IMR-90 (cell line): ENCODE measurements around the gene TRMT10A. TPM values are rescaled to one million over a fixed set of nuclear protein-coding genes. Genes with fewer than 3 reads are reported as not detected.

Experiments used
- ATAC-seq: fragments of 200-7000 bp; cut with Tn5 transposase; 2 replicates; pipeline ENCODE4 v1.9.1; 2020; ENCODE audit warnings: low read depth, mild to moderate bottlenecking, moderate library complexity
- BruUV-seq: library from RNA; stranded (reverse); fragments of 400-500 nt; replicated peaks from 2 replicates; lab custom pipeline; 2021; lab: Mats Ljungman, UMichigan
- CTCF ChIA-PET: fragments of 300-600 bp; formaldehyde crosslinking; extraction: SDS; loops from one replicate; lab custom pipeline; 2021; ENCODE audit warnings: antibody characterized with exemption; lab: Yijun Ruan, JAX
- POLR2A ChIA-PET: fragments of 300-600 bp; sonication (Branson Sonifier 250); formaldehyde crosslinking; loops from one replicate; lab custom pipeline; 2022; ENCODE audit warnings: antibody characterized with exemption; ENCODE audit not compliant: unreplicated experiment; lab: Charles Lee
- DNase-seq: peaks from one replicate; pipeline ENCODE4 v3.0.0; 2013
- H2AFZ ChIP-seq: replicated peaks from 2 replicates; pipeline ENCODE3; 2013; ENCODE audit warnings: low read length, mild to moderate bottlenecking; ENCODE audit not compliant: poor library complexity
- H2AK5ac ChIP-seq: 2 replicates; pipeline ENCODE4 v1.6.1; 2013; ENCODE audit warnings: low read depth, low read length, inconsistent platforms
- H2AK9ac ChIP-seq: replicated peaks from 2 replicates; pipeline ENCODE3; 2013; ENCODE audit warnings: mild to moderate bottlenecking, low read depth, low read length, moderate library complexity; ENCODE audit not compliant: poor library complexity
- H2BK120ac ChIP-seq: 2 replicates; pipeline ENCODE4 v1.6.1; 2013; ENCODE audit warnings: low read depth, low read length, inconsistent platforms
- H2BK15ac ChIP-seq: 3 replicates; pipeline ENCODE4 v1.6.1; 2013; ENCODE audit warnings: low read depth, low read length, inconsistent platforms
- H2BK20ac ChIP-seq: 2 replicates; pipeline ENCODE4 v1.6.1; 2013; ENCODE audit warnings: low read depth, mild to moderate bottlenecking, inconsistent platforms, low read length, moderate library complexity
- H2BK5ac ChIP-seq: 2 replicates; pipeline ENCODE4 v1.6.1; 2013; ENCODE audit warnings: mild to moderate bottlenecking, low read depth, low read length, inconsistent platforms; ENCODE audit not compliant: poor library complexity, severe bottlenecking
- H3K14ac ChIP-seq: replicated peaks from 2 replicates; pipeline ENCODE4 v1.6.1; 2013; ENCODE audit warnings: low read depth, low read length, inconsistent platforms
- H3K18ac ChIP-seq: 2 replicates; pipeline ENCODE4 v1.6.1; 2013; ENCODE audit warnings: low read depth, low read length, control low read depth
- H3K23ac ChIP-seq: 2 replicates; pipeline ENCODE4 v1.6.1; 2013; ENCODE audit warnings: low read depth, low read length, inconsistent platforms
- H3K27ac ChIP-seq: 2 replicates; pipeline ENCODE4 v1.5.1; 2013; ENCODE audit warnings: mild to moderate bottlenecking, control low read depth, low read length; ENCODE audit not compliant: insufficient read depth
- H3K27me3 ChIP-seq: 2 replicates; pipeline ENCODE4 v1.6.1; 2013; ENCODE audit warnings: low read length; ENCODE audit not compliant: control insufficient read depth, insufficient read depth
- H3K36me3 ChIP-seq: 2 replicates; pipeline ENCODE4 v1.6.1; 2013; ENCODE audit warnings: low read length, mixed read lengths; ENCODE audit not compliant: control insufficient read depth, insufficient read depth
- H3K4ac ChIP-seq: 2 replicates; pipeline ENCODE4 v1.6.1; 2013; ENCODE audit warnings: low read depth, low read length, inconsistent platforms
- H3K4me1 ChIP-seq: 2 replicates; pipeline ENCODE4 v1.6.1; 2013; ENCODE audit warnings: low read length, mixed read lengths; ENCODE audit not compliant: control insufficient read depth, insufficient read depth
- H3K4me2 ChIP-seq: 2 replicates; pipeline ENCODE4 v1.6.1; 2013; ENCODE audit warnings: low read depth, mild to moderate bottlenecking, control low read depth, low read length, moderate library complexity
- H3K4me3 ChIP-seq: 2 replicates; pipeline ENCODE4 v1.5.1; 2013; ENCODE audit warnings: low read depth, mild to moderate bottlenecking, control low read depth, low read length, moderate library complexity; ENCODE audit not compliant: insufficient read depth
- H3K56ac ChIP-seq: 2 replicates; pipeline ENCODE4 v1.6.1; 2013; ENCODE audit warnings: low read length, inconsistent platforms; ENCODE audit not compliant: insufficient read depth; ENCODE audit errors: extremely low read depth
- H3K79me1 ChIP-seq, 2 experiments: 2 replicates each; pipeline ENCODE4 v1.6.1; 2013; ENCODE audit warnings: low read length in 2 of 2, inconsistent platforms in 1 of 2, low read depth in 1 of 2
- H3K9ac ChIP-seq: 2 replicates; pipeline ENCODE4 v1.6.1; 2013; ENCODE audit warnings: low read depth, low read length, control low read depth
- H3K9me1 ChIP-seq: 2 replicates; pipeline ENCODE4 v1.6.1; 2013; ENCODE audit warnings: low read length, inconsistent platforms; ENCODE audit not compliant: insufficient read depth
- H3K9me3 ChIP-seq: 2 replicates; pipeline ENCODE4 v1.6.1; 2013; ENCODE audit warnings: low read length; ENCODE audit not compliant: control insufficient read depth, insufficient read depth
- H4K20me1 ChIP-seq: 2 replicates; pipeline ENCODE4 v1.6.1; 2013; ENCODE audit warnings: low read length, inconsistent platforms; ENCODE audit not compliant: insufficient read depth
- H4K5ac ChIP-seq: 2 replicates; pipeline ENCODE4 v1.6.1; 2013; ENCODE audit warnings: mild to moderate bottlenecking, low read depth, low read length, control low read depth
- H4K8ac ChIP-seq, 2 experiments: 2 replicates each; pipeline ENCODE4 v1.6.1; 2013; ENCODE audit warnings: low read depth in 2 of 2, low read length in 2 of 2, control low read depth in 1 of 2, inconsistent platforms in 1 of 2
- H4K91ac ChIP-seq: 2 replicates; pipeline ENCODE4 v1.6.1; 2013; ENCODE audit warnings: low read depth, low read length, inconsistent platforms; ENCODE audit not compliant: insufficient read depth
- BHLHE40 ChIP-seq: fragments of 150-350 bp; IDR thresholded peaks from 2 replicates; pipeline ENCODE4 v1.6.1; 2016; ENCODE audit warnings: mild to moderate bottlenecking, low read depth, low read length
- CEBPB ChIP-seq: IDR thresholded peaks from 2 replicates; pipeline ENCODE4 v1.6.1; 2012; ENCODE audit warnings: low read depth, low read length, improper control_type of control experiment
- CHD1 ChIP-seq: IDR thresholded peaks from 2 replicates; pipeline ENCODE4 v1.6.1; 2012; ENCODE audit warnings: low read depth, low read length, improper control_type of control experiment
- CTCF ChIP-seq: conservative IDR thresholded peaks from 2 replicates; pipeline ENCODE4 v1.5.1; 2012; ENCODE audit warnings: mild to moderate bottlenecking, low read depth, low read length, improper control_type of control experiment
- ELK1 ChIP-seq: fragments of 150-350 bp; IDR thresholded peaks from 2 replicates; pipeline ENCODE4 v1.6.1; 2016; ENCODE audit warnings: low read depth, mild to moderate bottlenecking, low read length, moderate library complexity, borderline replicate concordance
- FOS ChIP-seq: fragments of 150-350 bp; IDR thresholded peaks from 2 replicates; pipeline ENCODE4 v1.6.1; 2016; ENCODE audit warnings: low read depth, low read length
- MAFK ChIP-seq: IDR thresholded peaks from 2 replicates; pipeline ENCODE4 v1.6.1; 2012; ENCODE audit warnings: low read depth, low read length, improper control_type of control experiment
- MAZ ChIP-seq: IDR thresholded peaks from 2 replicates; pipeline ENCODE4 v1.6.1; 2012; ENCODE audit warnings: low read depth, mild to moderate bottlenecking, low read length, improper control_type of control experiment, moderate library complexity, borderline replicate concordance
- MXI1 ChIP-seq: IDR thresholded peaks from 2 replicates; pipeline ENCODE4 v1.6.1; 2012; ENCODE audit warnings: low read depth, mild to moderate bottlenecking, low read length, moderate library complexity, borderline replicate concordance
- NFE2L2 ChIP-seq: fragments of 150-350 bp; IDR thresholded peaks from 2 replicates; pipeline ENCODE4 v1.6.1; 2016; ENCODE audit warnings: low read depth, mild to moderate bottlenecking, low read length
- POLR2A ChIP-seq: IDR thresholded peaks from 2 replicates; pipeline ENCODE4 v1.6.1; 2012; ENCODE audit warnings: mild to moderate bottlenecking, low read depth, low read length
- RAD21 ChIP-seq: IDR thresholded peaks from 2 replicates; pipeline ENCODE4 v1.6.1; 2012; ENCODE audit warnings: low read length, improper control_type of control experiment
- RCOR1 ChIP-seq: IDR thresholded peaks from 2 replicates; pipeline ENCODE4 v1.6.1; 2012; ENCODE audit warnings: mild to moderate bottlenecking, low read length, improper control_type of control experiment; ENCODE audit not compliant: insufficient replicate concordance
- RFX5 ChIP-seq: IDR thresholded peaks from 2 replicates; pipeline ENCODE4 v1.8.0; 2012; ENCODE audit warnings: low read depth, mild to moderate bottlenecking, low read length, moderate library complexity
- SMC3 ChIP-seq: fragments of 150-350 bp; IDR thresholded peaks from 2 replicates; pipeline ENCODE4 v1.6.1; 2016; ENCODE audit warnings: low read depth, mild to moderate bottlenecking, antibody characterized with exemption, low read length, moderate library complexity
- USF2 ChIP-seq: fragments of 150-350 bp; IDR thresholded peaks from 2 replicates; pipeline ENCODE4 v1.6.1; 2017; ENCODE audit warnings: mild to moderate bottlenecking, antibody characterized with exemption, low read length, low read depth
- WGBS, 2 experiments: methylation state at CpG; one replicate each; pipeline versions ENCODE4 v1.1.5 to v1.1.7; 2013; ENCODE audit warnings: missing lambda C conversion rate in 2 of 2; ENCODE audit not compliant: insufficient read length in 1 of 2; ENCODE audit errors: extremely low coverage in 2 of 2; 5-methylcytosine and 5-hydroxymethylcytosine counted together
- dilution Hi-C: fragments of 300-500 bp; cut with HindIII; formaldehyde crosslinking; loops from one replicate; pipeline ENCODE4 v1.14.3; 2018; ENCODE audit warnings: low sequenced_read_pairs; ENCODE audit not compliant: unreplicated experiment
- in situ Hi-C: fragments of 300-500 bp; cut with MboI; formaldehyde crosslinking; loops from 3 replicates; pipeline ENCODE4 v1.14.3; 2019; ENCODE audit warnings: low sequenced_read_pairs, inconsistent platforms, mixed read lengths
- intact Hi-C: fragments of 100-400 bp; cut with micrococcal nuclease; formaldehyde crosslinking; loops from 2 replicates; pipeline ENCODE4 v1.10.0; 2022
- polyA plus RNA-seq, 3 experiments: library from polyadenylated mRNA; depleted of rRNA; stranded (reverse); fragments of >200 nt; gene quantifications; 2 replicates each; pipeline ENCODE4 v1.2.3, GENCODE V29; 2012; ENCODE audit warnings: low replicate concordance in 1 of 3
- total RNA-seq: library from RNA; depleted of rRNA; stranded (reverse); fragments of >200 nt; gene quantifications from 2 replicates; pipeline ENCODE4 v1.2.3, GENCODE V29; 2012

TRMT10A gene
- total and polyA plus RNA-seq, 2 of the 4 experiments (the other 2 are of a cell fraction) = 3.8 to 4.3 TPM

GRCh38 chr4:99612281-99612680 is 48.4 kb upstream of the TRMT10A start:
- intact Hi-C loops (no loop called here), in situ Hi-C loops (no loop called here), dilution Hi-C loops (no loop called here)
- ChIA-PET POLR2A (no interaction called here), CTCF (interaction anchor here (1.2 kb wide), 1 partner anchor 11 kb away, joined by 5 read pairs; no protein-coding TSS in a partner anchor)
- ATAC-seq (no peak), DNase-seq (no peak)
- no CpG with 5 or more reads among the region's 3 CpGs for WGBS, 2 experiments
- Histone ChIP-seq H2AK9ac (no peak overlapping the region), H3K9me1 (no peaks in the 10 kb centered on the region), H4K20me1 (no peaks in the 10 kb centered on the region), H4K8ac (no peak overlapping the region), H2AK5ac (no peak overlapping the region), H2BK120ac (no peak overlapping the region), H3K56ac (no peak overlapping the region), H3K79me1 (no peaks in the 10 kb centered on the region), H3K36me3 (no peaks in the 10 kb centered on the region), H3K4ac (no peak overlapping the region), H2BK20ac (no peak overlapping the region), H2BK5ac (no peak overlapping the region), H3K9ac (no peak overlapping the region), H3K4me2 (no peak overlapping the region), H3K14ac (no peak overlapping the region), H3K9me3 (no peaks in the 10 kb centered on the region), H3K27me3 (peaks cover 1% of the 10 kb centered on the region), H2BK15ac (no peak overlapping the region), H3K4me3 (no peak overlapping the region), H3K27ac (no peak overlapping the region), H3K4me1 (no peaks in the 10 kb centered on the region), H3K18ac (no peak overlapping the region), H4K5ac (no peak overlapping the region), H3K23ac (no peak overlapping the region), H4K91ac (no peak overlapping the region), H2AFZ (no peak overlapping the region)
- no TSS peak for BruUV-seq
- TF ChIP-seq MXI1 (no peak), FOS (no peak), CEBPB (no peak), NFE2L2 (no peak), BHLHE40 (no peak), RAD21 (no peak), USF2 (no peak), POLR2A (no peak), RCOR1 (no peak), SMC3 (no peak), MAFK (no peak), CTCF (no peak), MAZ (no peak), CHD1 (no peak), RFX5 (no peak), ELK1 (no peak)
